NCI-H226 (cell line): ENCODE data around the gene ACOT4.
"Not testable (repeated sequence)": the region's sequence is repeated elsewhere in the genome, so short reads cannot be mapped to it uniquely, and the experiment has no call there.

ENCODE experiments used
- DNase-seq: peaks from one replicate; pipeline ENCODE4 v3.0.0-alpha.2; 2015

The ACOT4 gene

GRCh38 chr14:73634011-73634833, 42.5 kb downstream of the ACOT4 start:
- DNase-seq, result no peak

GRCh38 chr14:73636355-73636754, 44.7 kb downstream of the ACOT4 start:
- DNase-seq, result not testable (repeated sequence)

- no peak for DNase-seq
These were observed 46.2 kb downstream of the ACOT4 start for GRCh38 chr14:73637830-73638229.

- no peak for DNase-seq
These were observed 49.2 kb downstream of the ACOT4 start for GRCh38 chr14:73640796-73641365.

GRCh38 chr14:73644531-73645247, 53.0 kb downstream of the ACOT4 start, which contains the start of gene DNAL1:
Gene DNAL1 (plus strand): TSS chr14:73644986. CDS start chr14:73645040, 54 bp downstream.
- DNase-seq, result peak; percentile 90

- no peak for DNase-seq
These were observed 53.6 kb downstream of the ACOT4 start for GRCh38 chr14:73645248-73645610.
